Activated CD4-positive, alpha-beta T cell treated with anti-CD3 and anti-CD28 coated beads for 4 hours (primary cell): ENCODE measurements around the gene MAP2K2.

Source experiments
- DNase-seq, 2 donors: peaks; one replicate each; pipeline ENCODE4 v3.0.0-alpha.2; 2020

The MAP2K2 gene

DNA sequence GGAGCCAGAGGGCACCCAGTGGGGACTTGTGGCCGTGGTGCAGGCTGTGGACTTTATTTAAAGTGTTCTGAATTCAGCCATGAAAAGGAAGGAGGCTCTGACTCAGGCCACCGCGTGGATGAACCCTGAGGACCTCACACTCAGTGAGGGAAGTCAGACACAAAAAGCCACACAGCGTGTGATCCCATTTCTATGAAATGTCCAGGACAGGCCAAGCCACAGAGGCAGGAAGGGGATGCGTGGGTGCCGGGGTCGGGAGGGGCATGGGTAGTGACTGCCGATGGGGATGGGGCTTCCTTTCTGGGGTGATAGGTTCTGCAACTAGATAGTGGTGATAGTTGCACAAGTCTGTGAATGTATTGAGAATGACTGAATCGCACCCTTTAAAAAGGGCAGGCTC, 48.5 kb downstream of the MAP2K2 start:
- no peak for DNase-seq

DNA sequence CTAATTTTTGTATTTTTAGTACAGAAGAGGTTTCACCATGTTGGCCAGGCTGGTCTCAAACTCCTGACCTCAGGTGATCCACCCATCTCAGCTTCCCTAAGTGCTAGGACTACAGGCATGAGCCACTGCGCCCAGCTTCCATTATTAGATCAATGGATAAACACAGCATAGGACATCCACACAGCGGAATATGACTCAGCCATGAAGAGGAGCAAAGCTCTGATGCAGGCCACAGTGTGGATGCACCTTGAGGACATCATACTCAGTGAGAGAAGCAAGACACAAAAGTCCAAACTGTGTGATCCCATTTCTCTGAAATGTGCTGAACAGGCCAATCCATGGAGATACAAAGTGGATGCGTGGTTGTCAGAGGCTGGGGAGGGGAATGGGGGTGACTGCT, 52.3 kb downstream of the MAP2K2 start:
- no peak for DNase-seq

GRCh38 chr19:4069331-4069959, 54.5 kb downstream of the MAP2K2 start:
- peak in 1 of 2 donors; percentile 44 for DNase-seq

GRCh38 chr19:4068047-4068966, 55.6 kb downstream of the MAP2K2 start:
- DNase-seq = no peak

GRCh38 chr19:4067396-4068046, 56.4 kb downstream of the MAP2K2 start:
- DNase-seq = no peak

DNA sequence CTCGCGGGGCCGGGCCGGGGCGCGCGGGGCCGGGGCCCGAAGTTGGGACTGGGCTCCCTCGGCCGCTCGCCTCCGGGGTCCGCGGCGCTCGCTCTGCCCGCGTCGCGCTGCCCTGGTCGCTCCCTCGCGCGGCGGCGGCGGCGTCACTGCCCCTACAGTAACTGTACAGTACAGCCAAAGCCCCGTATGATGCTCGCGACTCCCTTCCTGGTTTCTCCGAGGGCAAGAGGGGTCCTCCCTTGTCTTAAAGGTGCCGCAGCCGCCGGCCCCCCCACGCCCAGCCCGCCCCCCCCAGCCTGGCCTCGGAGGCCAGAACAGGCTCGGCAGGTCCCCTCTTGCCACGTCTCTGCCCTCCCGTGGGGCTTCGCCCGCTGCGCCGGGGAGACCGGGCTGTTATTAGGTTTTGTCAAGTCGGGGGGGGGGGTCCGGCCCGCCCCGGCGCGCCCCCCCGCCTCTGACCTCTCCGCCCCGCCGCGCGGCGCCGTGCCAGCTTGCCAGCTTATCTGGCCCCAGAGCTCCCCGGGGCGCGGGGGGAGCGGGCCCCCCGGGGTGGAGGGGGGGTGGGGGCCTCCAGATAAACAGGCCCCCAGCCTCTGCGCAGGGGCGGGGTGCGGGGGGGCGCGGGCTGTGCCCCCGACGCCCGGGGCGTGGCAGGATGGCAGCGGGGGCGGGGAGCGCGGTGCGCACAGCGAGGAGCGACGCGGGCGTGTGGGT, 57.1 kb downstream of the MAP2K2 start, which contains the start of gene ZBTB7A:
Gene ZBTB7A, minus strand, starts transcription at position 218 of the 714 bp plus-strand sequence. CDS start 11,667 bp downstream, outside the sequence.
- DNase-seq = peak; percentile 74 to 83

DNA sequence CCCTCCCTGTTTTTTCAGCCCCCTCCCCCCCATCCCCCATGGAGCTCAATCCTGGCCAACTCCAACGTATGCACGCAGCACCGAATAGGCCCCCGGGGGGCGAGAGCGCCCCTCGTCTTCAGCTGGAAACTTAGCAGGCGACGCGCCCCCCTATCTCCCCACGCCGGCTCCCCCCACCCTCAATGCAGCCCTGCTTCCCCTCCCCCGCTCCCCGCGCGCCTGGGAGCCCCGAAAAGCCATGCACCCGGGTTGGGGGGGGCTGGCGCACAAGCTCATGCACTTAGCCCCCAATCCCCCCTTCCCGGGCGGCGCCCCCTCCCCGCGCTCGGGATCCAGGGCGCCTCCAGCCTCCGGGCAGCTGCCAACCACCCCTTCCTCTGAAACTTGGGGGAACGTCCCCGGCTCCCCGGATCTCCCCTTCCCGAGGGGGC, 57.7 kb downstream of the MAP2K2 start:
- DNase-seq = peak; percentile 66 to 69

DNA sequence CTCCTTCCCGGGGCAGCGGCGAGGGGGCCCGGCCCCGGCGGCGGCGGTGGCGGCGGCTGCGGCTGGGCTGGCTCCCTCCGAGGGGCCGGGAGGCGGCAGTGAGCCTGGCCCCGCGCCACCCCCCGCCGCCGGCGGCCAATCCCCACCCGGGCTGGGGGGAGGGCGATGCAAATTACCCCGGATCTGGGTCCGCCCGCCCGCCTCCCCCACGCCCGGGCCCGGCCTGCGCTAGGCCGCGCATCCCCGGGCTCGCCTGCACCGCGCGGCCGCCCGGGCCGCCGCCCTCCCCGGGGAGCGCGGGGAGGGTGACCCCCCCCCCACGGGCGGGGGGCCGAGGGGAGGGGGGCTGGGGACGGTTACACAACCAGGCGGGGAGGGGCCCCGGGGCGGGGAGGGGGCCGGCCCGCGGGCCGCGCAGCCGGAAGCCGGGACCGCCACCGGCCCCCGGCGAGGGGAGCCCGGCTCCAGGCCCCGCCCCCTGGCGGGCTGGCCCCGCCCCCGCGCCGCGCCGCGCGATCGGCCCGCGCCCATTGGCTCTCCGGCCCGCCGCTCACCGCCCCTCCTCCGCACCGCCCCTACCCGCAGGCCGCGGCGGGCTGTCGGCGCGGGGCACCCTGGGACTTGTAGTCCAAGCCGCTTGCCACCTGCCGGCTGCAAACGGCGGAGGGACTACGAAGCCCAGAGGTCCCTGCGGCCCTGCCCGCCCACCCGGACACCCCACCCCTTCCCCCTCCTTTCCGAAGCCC, 58.3 kb downstream of the MAP2K2 start:
- peak; percentile 95 to 97 for DNase-seq

DNA sequence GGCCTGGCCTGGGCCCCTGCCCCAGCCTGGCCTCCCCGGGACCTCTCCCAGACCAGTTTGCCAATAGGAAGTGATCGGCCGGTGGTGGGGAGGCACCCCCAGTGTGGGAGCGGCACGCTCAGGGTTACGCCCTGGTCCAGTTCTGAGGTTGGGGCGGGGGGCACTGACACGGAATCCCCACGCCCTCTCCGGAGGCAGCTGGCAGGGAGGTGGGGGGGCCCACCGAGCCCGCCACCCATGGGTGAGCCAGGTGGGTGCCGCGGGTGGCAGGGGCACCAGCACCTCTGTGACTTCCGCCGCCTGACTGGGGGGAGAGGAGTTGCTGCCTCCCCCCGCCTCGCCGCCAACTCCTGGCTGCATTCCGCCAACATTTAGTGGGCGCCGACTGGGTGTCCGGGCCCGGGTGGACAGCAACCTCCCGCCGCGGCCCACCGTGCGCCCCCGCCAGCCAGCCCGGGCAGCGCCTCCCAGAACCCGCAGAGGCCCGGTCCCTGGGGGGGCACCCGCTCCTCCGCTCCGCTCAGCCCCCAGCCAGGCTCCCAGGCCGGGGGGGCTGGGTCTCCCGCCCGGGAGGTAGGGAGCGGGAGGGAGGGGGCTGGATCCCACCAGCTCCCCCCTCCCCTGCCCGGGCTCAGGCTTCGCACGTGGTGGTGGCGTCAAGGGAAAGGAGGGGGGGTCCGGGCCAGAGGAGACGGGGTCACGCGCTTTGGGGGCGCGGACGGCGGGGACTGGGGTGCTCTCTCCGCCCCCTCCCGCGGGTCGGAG, 59.2 kb downstream of the MAP2K2 start:
- DNase-seq = peak; percentile 41 to 50

DNA sequence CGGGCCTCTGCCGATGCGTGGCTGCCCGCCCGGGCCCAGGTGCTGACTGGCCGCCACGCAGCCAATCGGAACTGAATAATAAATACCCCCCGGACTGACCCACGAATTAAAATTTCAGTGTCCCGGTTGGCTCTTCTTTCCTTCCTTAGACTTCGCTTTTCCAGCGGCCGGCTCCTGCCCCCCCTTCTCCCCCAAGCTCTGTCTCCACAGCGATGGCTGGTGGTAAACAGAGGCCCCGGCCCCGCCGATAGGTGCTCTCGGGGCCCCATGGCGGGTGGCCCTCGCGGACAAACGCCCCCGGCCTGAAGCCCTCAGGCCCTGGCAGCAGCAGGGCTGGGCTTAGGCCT, 59.8 kb downstream of the MAP2K2 start:
- DNase-seq = no peak

GRCh38 chr19:4063369-4064148, 60.4 kb downstream of the MAP2K2 start:
- DNase-seq = no peak

DNA sequence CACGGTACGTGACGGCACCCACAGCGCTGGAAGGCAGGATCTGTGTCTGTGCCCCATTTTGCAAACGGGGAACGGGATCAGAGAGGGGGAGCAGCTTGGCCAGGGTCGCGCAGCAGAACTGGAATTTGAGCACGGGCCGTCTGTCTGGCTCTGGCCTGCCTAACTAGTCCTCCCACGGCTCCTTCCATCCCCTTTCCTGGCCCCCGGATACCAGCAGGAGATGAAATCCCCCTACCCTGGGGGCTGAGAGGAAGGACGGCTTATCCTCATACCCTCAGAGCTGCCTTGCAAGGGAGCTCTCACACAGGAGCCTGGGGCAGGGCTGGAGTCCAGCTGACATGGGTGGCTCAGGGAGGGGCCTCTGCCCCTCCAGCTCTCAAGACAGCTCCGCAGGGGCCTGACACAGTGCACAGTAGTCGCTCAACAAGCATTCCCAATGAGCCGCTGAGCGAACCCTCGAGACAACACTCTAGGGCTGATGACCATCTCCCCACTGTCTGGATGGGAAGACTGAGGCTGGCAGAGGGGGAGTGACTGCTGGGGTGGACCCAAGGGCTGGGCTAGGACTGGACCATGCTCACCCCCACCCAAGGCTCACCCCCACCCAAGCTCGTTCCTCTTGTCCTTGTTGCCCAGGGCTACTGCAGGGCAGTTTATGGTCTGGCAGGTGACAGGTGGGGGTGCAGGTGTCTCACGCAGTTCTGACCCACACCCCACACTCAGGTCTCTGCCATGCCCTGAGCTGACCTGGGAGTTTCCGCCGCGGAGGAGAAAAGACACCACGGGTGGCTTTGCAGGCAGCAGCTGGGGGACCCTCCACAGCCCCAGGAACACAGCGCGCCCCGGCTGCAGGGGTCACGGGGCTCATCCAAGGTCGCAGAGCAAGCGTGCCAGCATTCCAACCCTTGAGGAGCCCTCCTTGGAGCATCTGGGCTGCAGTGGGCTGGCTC, 61.2 kb downstream of the MAP2K2 start:
- DNase-seq = no peak

DNA sequence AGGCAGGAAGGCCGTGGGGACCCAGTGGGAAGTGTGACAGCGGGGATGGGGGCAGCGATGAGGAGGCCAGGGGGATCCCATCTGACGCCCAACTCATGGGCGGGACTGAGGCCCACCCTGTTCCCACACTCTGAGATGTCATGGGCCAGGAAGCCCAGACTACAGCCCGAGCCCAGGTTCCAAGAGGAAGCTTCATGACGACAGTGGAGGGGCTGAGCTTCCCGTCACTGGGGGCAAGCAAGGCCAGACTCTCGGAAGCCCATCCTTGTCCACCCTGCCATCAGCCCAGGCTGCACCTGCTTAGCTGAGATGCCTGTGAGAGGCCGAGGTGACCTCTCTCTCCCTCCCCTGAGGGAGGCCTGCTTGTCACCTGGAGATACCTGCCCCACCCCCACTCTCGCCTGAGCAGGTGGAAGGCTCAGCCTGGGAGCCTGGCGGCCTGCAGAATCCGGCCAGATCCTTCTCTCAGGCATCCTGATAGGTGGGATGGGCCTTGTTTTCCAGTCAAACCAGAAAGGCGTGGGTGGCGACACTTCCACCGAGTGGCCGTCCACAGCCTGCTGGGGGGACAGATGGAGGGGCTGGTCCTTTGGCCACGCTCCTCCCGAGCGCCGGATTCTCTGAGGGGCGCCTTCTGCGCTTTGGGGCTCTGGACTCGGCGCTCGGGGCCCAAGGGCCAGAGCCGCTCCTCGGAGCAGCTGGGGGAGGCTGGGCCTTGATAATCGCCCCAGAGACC, 62.1 kb downstream of the MAP2K2 start:
- DNase-seq = no peak

DNA sequence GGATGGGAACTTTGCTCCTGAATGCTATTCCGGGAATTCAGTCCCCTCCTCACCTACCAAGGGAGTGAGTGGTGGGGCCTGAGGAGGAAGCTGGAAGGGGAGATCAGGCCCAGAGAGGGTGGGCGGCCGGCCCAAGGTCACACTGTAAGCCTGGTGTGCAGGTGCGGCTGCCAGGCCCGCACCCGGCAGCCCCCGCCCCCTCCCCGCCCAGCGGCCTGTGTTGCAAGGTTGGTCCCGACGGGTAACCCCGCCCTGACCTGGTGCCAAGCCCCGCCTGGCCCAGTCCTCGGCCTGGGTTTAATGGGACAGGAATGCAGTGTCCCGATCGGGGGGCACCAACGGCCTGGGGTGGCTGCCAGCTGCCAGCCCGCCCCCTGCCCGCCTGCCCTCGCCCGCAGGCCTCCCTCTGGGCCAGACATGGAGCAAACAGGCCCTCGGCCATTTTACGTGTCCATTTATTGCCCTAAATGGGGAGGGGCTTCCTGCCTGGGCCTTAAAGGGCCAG, 62.7 kb downstream of the MAP2K2 start:
- no peak for DNase-seq

GRCh38 chr19:4060621-4061177, 63.2 kb downstream of the MAP2K2 start:
- DNase-seq = no peak

DNA sequence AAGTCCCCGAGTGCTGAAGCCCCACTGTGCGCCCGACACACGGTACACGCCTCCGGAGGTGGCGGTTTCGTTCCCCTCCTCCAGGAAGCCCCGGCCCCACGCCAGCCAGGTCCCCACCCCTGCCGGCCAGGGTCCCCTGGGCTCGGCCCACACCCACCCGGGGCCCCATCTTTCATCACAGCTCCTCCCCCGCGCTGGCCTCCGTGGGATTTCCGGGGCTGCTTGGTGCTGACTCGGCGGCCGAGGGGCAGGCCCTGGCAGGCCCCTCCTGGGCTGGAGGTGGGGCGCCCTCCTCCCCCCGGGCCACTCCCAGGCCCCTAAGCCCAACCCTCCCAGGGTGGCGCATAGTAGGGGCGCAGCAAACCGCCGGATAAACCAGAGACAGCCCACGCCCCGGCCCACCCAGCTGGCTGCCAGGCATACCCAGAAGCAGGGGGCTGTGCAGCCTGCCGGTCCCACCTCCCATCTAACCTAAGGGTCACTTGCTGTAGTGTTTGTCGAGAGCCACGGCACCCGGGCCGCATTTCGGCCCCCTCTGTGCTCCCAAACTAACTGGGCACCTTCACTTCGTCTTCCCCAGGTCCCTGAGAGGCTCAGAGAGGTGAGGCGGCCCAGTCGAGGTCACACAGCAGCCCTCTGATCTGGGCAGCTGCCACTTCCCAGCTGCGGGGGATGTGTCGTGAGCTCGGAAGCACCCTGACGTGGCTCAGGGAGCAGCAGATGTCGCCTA, 63.9 kb downstream of the MAP2K2 start:
- peak; percentile 43 to 59 for DNase-seq

DNA sequence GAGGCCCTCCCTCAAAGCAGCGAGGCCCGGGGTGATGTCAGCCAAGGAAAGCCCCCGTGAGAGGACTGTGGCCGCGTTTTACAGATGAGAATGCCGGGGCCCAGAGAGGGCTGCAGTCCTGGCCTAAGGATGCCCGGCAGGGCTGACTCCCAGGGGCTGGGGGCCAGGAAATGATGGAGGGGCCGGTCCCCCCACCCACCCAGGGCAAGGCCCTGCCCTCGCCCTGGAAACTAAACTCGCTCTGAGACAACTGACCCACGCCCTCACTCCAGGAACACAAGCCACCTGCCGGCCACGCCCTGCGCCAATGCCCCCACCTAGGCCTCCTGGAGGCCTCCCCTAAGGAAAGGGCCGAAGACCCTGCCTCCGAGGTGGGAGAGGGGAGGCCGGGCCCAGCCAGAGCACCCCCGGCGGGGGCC, 64.5 kb downstream of the MAP2K2 start:
- no peak for DNase-seq
